Measurements from ENCODE around the gene SLIT3. TPM values are rescaled to one million over a fixed set of nuclear protein-coding genes. Genes with fewer than 3 reads are reported as not detected.

The SLIT3 gene
- total RNA-seq, 3 donors from 2014 or later (not counting 1 experiment from before 2014, with no cell fraction given), result 0.34 to 0.80 TPM; not detected in 1

DNA sequence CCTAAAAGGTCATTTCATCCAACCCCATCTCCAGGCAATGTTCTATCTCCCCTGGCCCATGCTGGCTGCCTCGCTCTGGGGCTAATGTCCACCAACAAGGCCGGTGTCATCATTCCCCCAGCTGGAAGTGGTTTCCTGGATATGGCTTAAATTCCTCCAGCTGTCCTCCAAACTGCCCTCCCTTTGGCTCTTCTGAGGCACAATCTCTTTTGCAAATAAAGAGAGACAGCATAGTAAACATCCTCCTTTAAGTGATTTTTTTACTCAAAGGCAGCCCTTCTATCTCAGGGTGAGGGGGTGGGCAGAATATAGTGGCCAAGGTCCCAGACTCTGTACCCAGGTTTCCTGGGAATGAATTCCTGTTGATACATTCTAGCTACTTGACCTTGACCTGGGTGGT lies 604.3 kb downstream of the SLIT3 start:
- WGBS (ENCODE audit: insufficient coverage), result 93% methylated on average over 2 of the region's 2 CpGs
- no peaks in the 10 kb centered on the region for H3K9me3 ChIP-seq (ENCODE audit: control insufficient read depth, insufficient read depth, low read length)
- H3K4me3 ChIP-seq (ENCODE audit: low read length), result no peak overlapping the region
- no peak overlapping the region for H3K27ac ChIP-seq (ENCODE audit: low read length)
- TF ChIP-seq, protein P1, sequence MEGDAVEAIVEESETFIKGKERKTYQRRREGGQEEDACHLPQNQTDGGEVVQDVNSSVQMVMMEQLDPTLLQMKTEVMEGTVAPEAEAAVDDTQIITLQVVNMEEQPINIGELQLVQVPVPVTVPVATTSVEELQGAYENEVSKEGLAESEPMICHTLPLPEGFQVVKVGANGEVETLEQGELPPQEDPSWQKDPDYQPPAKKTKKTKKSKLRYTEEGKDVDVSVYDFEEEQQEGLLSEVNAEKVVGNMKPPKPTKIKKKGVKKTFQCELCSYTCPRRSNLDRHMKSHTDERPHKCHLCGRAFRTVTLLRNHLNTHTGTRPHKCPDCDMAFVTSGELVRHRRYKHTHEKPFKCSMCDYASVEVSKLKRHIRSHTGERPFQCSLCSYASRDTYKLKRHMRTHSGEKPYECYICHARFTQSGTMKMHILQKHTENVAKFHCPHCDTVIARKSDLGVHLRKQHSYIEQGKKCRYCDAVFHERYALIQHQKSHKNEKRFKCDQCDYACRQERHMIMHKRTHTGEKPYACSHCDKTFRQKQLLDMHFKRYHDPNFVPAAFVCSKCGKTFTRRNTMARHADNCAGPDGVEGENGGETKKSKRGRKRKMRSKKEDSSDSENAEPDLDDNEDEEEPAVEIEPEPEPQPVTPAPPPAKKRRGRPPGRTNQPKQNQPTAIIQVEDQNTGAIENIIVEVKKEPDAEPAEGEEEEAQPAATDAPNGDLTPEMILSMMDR (IDR thresholded peaks at IDR 0.05), result no peak
- no peaks in the 10 kb centered on the region for H3K4me1 ChIP-seq (ENCODE audit: control insufficient read depth, insufficient read depth, low read length)
- no peak for DNase-seq
- Mint-ChIP-seq H3K36me3 (no peaks in the 10 kb centered on the region), H3K4me3 (no peak overlapping the region), H3K9me3 (no peaks in the 10 kb centered on the region), H3K27ac (no peak overlapping the region), H3K27me3 (ENCODE audit: low read depth in 2 of 2) (peaks cover 7 to 9% of the 10 kb centered on the region in 2 donors), H3K4me1 (no peaks in the 10 kb centered on the region)
- intact Hi-C loops (cut with micrococcal nuclease), result no loop called here
- no peak for ATAC-seq
- H3K36me3 ChIP-seq (ENCODE audit: control insufficient read depth, insufficient read depth, low read length), result no peaks in the 10 kb centered on the region
- H3K27me3 ChIP-seq (ENCODE audit: control insufficient read depth, insufficient read depth, low read length), result no peaks in the 10 kb centered on the region

DNA sequence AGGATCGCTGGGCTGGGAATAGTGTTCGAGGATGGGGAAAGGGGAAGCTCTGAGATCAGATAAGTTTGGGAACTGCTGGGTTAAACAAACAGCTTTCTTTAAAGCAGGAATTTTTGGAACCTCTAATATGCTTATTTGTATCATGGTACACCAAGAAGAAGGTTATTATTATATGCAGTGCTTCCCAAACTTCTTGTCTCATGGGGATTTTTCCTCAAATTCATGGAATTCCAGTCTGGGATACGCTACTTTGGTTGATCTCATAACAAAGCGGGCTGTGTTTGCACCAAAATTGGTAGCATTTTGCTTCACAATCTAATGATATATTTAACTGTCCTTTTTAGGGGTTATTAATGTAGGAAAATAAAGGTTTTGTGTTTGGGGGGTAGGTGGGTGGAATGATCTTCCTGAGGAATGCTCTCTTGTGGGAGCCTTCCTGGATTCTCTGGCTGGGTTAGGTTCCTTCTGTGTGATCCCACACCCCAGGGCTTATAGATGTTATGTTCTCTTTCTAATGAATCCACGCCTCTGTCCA lies 605.6 kb downstream of the SLIT3 start:
- Histone ChIP-seq H3K4me3 (ENCODE audit: low read length) (no peak overlapping the region), H3K27me3 (ENCODE audit: control insufficient read depth, insufficient read depth, low read length) (no peaks in the 10 kb centered on the region), H3K9me3 (ENCODE audit: control insufficient read depth, insufficient read depth, low read length) (no peaks in the 10 kb centered on the region), H3K36me3 (ENCODE audit: control insufficient read depth, insufficient read depth, low read length) (no peaks in the 10 kb centered on the region), H3K27ac (ENCODE audit: low read length) (no peak overlapping the region), H3K4me1 (ENCODE audit: control insufficient read depth, insufficient read depth, low read length) (no peaks in the 10 kb centered on the region)
- Mint-ChIP-seq H3K9me3 (no peaks in the 10 kb centered on the region), H3K36me3 (no peaks in the 10 kb centered on the region), H3K4me3 (no peak overlapping the region), H3K27me3 (ENCODE audit: low read depth in 2 of 2) (peaks cover 9 to 10% of the 10 kb centered on the region in 2 donors), H3K27ac (no peak overlapping the region), H3K4me1 (no peaks in the 10 kb centered on the region)
- TF ChIP-seq, protein P1 (IDR thresholded peaks at IDR 0.05), result no peak
- no peak for DNase-seq
- intact Hi-C loops (cut with micrococcal nuclease), result no loop called here
- 77% methylated on average over 5 of the region's 5 CpGs for WGBS (ENCODE audit: insufficient coverage)
- no peak for ATAC-seq

DNA sequence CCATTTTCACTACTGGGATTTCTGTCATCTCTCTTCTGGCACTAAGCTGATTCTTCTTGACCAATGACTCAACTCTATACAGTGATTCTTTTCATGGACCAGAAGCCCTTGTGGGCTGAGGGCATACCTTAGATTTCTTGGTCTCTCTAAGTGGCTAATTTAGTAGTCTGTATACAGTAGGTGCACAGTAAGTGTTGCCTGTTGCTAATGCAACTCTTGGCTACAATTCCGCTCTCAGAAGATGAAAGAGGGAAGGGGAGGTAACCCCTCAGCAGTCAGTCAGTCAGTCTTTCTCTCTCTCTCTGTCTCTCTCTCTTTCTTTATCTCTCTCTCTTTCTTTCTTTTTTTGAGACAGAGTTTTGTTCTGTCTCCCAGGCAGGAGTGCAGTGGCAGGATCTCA lies 606.6 kb downstream of the SLIT3 start:
- Histone ChIP-seq H3K36me3 (ENCODE audit: control insufficient read depth, insufficient read depth, low read length) (no peaks in the 10 kb centered on the region), H3K4me1 (ENCODE audit: control insufficient read depth, insufficient read depth, low read length) (no peaks in the 10 kb centered on the region), H3K4me3 (ENCODE audit: low read length) (no peak overlapping the region), H3K9me3 (ENCODE audit: control insufficient read depth, insufficient read depth, low read length) (no peaks in the 10 kb centered on the region), H3K27ac (ENCODE audit: low read length) (no peak overlapping the region), H3K27me3 (ENCODE audit: control insufficient read depth, insufficient read depth, low read length) (no peaks in the 10 kb centered on the region)
- 100% methylated on average over 1 of the region's 1 CpG for WGBS (ENCODE audit: insufficient coverage)
- no peak for ATAC-seq
- intact Hi-C loops (cut with micrococcal nuclease), result no loop called here
- H3K27me3 Mint-ChIP-seq (ENCODE audit: low read depth in 2 of 2), result peaks cover 9 to 11% of the 10 kb centered on the region in 2 donors
- TF ChIP-seq, protein P1 (IDR thresholded peaks at IDR 0.05), result no peak
- DNase-seq, result no peak
- no peaks in the 10 kb centered on the region for H3K4me1 Mint-ChIP-seq
- no peak overlapping the region for H3K27ac Mint-ChIP-seq
- no peak overlapping the region for H3K4me3 Mint-ChIP-seq
- H3K36me3 Mint-ChIP-seq, result no peaks in the 10 kb centered on the region
- H3K9me3 Mint-ChIP-seq, result no peaks in the 10 kb centered on the region

DNA sequence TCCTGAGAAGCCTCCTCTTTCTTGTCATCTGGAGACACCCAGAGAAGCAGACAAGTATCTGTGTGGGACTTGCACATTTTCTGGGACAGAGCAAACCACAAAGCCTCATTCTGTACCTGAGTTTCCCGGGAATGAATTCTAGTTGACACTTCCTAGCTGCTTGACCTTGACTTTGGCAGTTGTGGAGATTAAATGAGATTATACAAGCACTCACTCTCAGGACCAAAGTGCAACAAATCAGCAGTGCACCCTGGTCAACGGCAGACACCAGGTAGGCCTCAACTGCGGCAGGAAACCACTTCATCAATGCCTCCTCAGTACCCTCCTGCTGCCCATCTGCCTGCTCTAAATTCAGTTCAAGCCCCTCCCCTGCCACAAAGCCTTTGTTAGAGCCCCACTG lies 607.1 kb downstream of the SLIT3 start:
- no peaks in the 10 kb centered on the region for H3K36me3 Mint-ChIP-seq
- no peak overlapping the region for H3K4me3 ChIP-seq (ENCODE audit: low read length)
- no peaks in the 10 kb centered on the region for H3K27me3 ChIP-seq (ENCODE audit: control insufficient read depth, insufficient read depth, low read length)
- no peak overlapping the region for H3K27ac Mint-ChIP-seq
- no peaks in the 10 kb centered on the region for H3K9me3 Mint-ChIP-seq
- peaks cover 9 to 11% of the 10 kb centered on the region in 2 donors for H3K27me3 Mint-ChIP-seq (ENCODE audit: low read depth in 2 of 2)
- DNase-seq (no peak), ATAC-seq (no peak)
- H3K4me3 Mint-ChIP-seq, result no peak overlapping the region
- H3K27ac ChIP-seq (ENCODE audit: low read length), result no peak overlapping the region
- WGBS (ENCODE audit: insufficient coverage), result 80% methylated on average over 3 of the region's 3 CpGs
- intact Hi-C loops (cut with micrococcal nuclease), result no loop called here
- TF ChIP-seq, protein P1 (IDR thresholded peaks at IDR 0.05), result no peak
- no peaks in the 10 kb centered on the region for H3K4me1 Mint-ChIP-seq
- H3K4me1 ChIP-seq (ENCODE audit: control insufficient read depth, insufficient read depth, low read length), result no peaks in the 10 kb centered on the region
- H3K9me3 ChIP-seq (ENCODE audit: control insufficient read depth, insufficient read depth, low read length), result no peaks in the 10 kb centered on the region
- no peaks in the 10 kb centered on the region for H3K36me3 ChIP-seq (ENCODE audit: control insufficient read depth, insufficient read depth, low read length)

Measured in natural killer cell (primary cell).